Brain microvascular endothelial cell (primary cell): ENCODE measurements around the gene PTPRR.

Source experiments
- DNase-seq: peaks from one replicate; pipeline ENCODE4 v3.0.0-alpha.2; 2020
- H3K27ac ChIP-seq: fragments of 250-450 bp; sonication (Bioruptor Pico); 2 replicates; pipeline ENCODE4 v1.5.1; 2020; ENCODE audit warnings: mild to moderate bottlenecking, moderate library complexity
- H3K27me3 ChIP-seq: fragments of 250-450 bp; sonication (Bioruptor Pico); replicated peaks from 2 replicates; pipeline ENCODE4 v1.5.1; 2020; ENCODE audit warnings: mild to moderate bottlenecking
- H3K36me3 ChIP-seq: fragments of 250-450 bp; sonication (Bioruptor Pico); replicated peaks from 2 replicates; pipeline ENCODE4 v1.5.1; 2020; ENCODE audit warnings: mild to moderate bottlenecking
- H3K4me3 ChIP-seq: 2 replicates; pipeline ENCODE4 v1.5.1; 2011; ENCODE audit warnings: low read depth, mild to moderate bottlenecking, control low read depth, low read length, moderate library complexity
- in situ Hi-C: cut with HindIII; loops from 2 replicates; pipeline ENCODE4 v1.10.0; 2017; ENCODE audit warnings: low sequenced_read_pairs, low pct_ligation_motif_present
- TF ChIP-seq, protein P1 (sequence below): IDR thresholded peaks from 2 replicates; pipeline ENCODE4 v1.5.1; 2011; ENCODE audit warnings: low read depth, mild to moderate bottlenecking, moderate library complexity, low read length, control low read depth, inconsistent platforms; ENCODE audit errors: missing control alignments

PTPRR gene

DNA sequence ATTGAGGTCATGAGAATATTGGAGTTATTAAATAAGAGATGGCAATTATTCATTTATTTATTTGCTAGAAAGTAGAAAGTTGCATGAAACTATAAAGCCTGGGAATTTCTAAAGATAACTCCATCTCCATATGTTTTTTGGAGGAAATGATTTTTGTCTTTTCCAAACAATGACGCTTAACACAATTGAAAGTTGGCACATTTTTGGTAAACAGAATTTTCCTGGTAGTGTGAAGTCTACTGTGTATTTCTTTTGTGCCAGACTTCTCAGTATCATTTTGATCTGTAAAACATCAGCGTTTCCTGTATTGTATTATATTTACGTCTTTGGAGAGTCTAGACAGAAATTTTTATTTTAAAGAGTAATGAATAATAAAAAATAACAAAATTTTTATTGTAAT lies 249.6 kb downstream of the PTPRR start:
- Histone ChIP-seq H3K27ac (no peak overlapping the region), H3K4me3 (no peak overlapping the region), H3K36me3 (no peaks in the 10 kb centered on the region), H3K27me3 (no peaks in the 10 kb centered on the region)
- in situ Hi-C loops: no loop called here
- TF ChIP-seq, protein P1, sequence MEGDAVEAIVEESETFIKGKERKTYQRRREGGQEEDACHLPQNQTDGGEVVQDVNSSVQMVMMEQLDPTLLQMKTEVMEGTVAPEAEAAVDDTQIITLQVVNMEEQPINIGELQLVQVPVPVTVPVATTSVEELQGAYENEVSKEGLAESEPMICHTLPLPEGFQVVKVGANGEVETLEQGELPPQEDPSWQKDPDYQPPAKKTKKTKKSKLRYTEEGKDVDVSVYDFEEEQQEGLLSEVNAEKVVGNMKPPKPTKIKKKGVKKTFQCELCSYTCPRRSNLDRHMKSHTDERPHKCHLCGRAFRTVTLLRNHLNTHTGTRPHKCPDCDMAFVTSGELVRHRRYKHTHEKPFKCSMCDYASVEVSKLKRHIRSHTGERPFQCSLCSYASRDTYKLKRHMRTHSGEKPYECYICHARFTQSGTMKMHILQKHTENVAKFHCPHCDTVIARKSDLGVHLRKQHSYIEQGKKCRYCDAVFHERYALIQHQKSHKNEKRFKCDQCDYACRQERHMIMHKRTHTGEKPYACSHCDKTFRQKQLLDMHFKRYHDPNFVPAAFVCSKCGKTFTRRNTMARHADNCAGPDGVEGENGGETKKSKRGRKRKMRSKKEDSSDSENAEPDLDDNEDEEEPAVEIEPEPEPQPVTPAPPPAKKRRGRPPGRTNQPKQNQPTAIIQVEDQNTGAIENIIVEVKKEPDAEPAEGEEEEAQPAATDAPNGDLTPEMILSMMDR: no peak
- no peak for DNase-seq

DNA sequence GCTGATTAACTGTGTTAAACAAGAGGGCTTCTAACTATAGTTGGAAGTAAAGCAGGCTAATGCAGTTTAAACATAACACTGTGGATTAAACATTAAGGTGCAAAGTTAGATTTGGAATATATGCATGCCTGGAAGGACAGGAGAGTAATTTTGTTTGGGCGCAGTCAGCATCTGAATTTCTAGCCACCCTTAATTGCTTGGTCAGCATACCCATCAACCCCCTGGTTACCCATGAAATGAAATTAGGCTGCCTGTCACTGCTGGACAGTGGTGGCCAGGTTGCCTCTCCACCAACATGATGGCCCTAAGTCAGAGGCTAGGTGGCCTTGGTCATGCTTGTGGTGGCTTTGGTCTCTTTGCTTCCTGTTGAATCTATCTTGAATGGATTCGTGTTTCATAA lies 253.3 kb downstream of the PTPRR start:
- no peak for DNase-seq
- in situ Hi-C loops: no loop called here
- no peak overlapping the region for H3K4me3 ChIP-seq
- H3K27me3 ChIP-seq: no peaks in the 10 kb centered on the region
- TF ChIP-seq, protein P1: no peak
- H3K36me3 ChIP-seq: no peaks in the 10 kb centered on the region
- no peak overlapping the region for H3K27ac ChIP-seq

DNA sequence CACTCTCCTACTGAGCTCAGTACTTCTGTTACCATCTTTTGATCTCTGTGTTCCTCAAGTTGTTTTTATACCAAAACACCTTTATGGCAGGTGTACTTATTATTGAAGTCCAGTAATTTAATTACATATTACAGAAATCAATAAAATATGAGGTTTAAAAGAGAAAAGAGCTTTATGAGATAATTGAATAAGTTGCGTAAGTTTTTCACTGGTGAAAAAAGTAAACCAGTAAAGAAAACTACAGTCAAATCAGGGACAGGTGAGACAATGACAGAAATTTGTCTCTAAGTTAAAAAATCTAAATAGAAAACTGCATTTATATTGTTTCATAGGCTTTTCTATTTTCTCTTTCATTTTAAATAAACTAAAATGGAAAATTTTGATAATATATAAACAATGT lies 254.2 kb downstream of the PTPRR start:
- Histone ChIP-seq H3K36me3 (no peaks in the 10 kb centered on the region), H3K27ac (no peak overlapping the region), H3K4me3 (no peak overlapping the region), H3K27me3 (no peaks in the 10 kb centered on the region)
- in situ Hi-C loops: no loop called here
- TF ChIP-seq, protein P1: no peak
- no peak for DNase-seq

DNA sequence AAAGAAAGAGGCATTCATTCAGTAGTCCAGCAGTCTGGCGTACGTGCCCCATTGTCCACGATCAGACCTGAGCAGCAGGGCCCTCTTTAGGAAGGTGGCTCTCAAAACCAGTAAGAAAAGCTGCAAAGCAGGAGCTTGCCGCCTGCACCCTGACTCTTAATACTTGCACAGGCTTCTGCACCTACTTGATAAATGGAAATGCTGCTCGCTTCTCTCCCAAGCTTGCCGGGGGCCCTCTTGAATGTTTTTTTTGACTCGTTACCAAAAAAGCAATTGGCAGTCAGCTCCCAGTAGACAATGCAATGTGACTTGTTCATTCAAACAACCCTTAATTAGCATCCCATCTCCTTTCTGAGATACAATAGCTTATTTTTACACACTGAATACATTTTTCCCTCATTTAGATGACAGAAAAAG lies 256.1 kb downstream of the PTPRR start:
- TF ChIP-seq, protein P1: no peak
- no peak for DNase-seq
- Histone ChIP-seq H3K36me3 (no peaks in the 10 kb centered on the region), H3K27ac (no peak overlapping the region), H3K4me3 (no peak overlapping the region), H3K27me3 (no peaks in the 10 kb centered on the region)
- in situ Hi-C loops: no loop called here

DNA sequence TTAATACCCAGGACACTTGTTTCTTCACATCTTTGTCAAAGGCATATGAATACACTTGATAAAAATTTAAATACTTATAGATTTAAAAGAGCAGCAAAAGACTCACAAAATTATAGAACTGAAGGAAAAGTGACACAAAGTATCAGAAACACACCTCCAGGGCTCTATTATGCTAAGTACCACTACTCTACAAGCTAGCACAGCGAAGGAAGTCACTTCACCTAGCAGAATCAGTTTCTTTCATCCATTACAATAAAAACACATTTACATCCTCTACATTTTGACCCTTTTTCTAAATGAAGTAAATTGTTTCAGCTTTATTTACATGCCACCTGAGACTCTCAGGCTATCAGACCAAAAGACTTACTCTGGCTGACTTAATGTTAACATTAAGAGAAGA lies 256.7 kb downstream of the PTPRR start:
- TF ChIP-seq, protein P1: no peak
- in situ Hi-C loops: no loop called here
- Histone ChIP-seq H3K27me3 (no peaks in the 10 kb centered on the region), H3K27ac (no peak overlapping the region), H3K36me3 (no peaks in the 10 kb centered on the region), H3K4me3 (no peak overlapping the region)
- no peak for DNase-seq

DNA sequence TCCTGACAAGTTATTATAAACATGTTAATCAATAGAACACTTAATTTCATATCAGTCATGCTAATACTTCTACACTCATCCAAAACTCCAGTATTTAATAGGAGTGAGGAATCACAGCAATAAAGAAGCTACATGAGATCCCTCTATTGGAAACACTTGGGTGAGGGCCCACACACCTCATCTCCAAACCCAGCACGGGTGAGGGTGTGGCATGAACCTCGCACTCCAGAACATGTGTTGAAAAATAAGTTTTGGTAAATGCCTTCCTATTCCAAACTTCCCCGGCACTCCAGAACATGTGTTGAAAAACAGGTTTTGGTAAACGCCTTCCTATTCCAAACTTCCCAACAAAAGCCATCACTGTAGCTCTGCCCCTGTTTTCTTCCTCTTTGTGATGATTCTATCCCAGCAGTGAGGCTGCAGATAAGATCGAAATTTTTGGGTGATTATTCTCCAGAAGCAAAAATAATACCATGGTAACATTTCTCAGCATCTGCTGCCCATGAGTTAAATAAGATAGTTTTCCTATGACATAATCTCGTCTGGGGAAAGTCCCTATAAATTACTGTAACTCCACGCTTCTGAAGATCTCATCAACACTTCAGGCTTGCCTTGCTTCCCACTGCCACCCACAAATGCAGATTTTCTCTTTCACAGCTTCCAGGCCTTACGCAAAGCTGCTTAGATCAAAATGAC lies 258.9 kb downstream of the PTPRR start:
- DNase-seq: peak; percentile 81
- in situ Hi-C loops: no loop called here
- peak overlapping the region; percentile 95 for H3K27ac ChIP-seq
- TF ChIP-seq, protein P1: no peak
- H3K27me3 ChIP-seq: no peaks in the 10 kb centered on the region
- no peak overlapping the region for H3K4me3 ChIP-seq
- no peaks in the 10 kb centered on the region for H3K36me3 ChIP-seq
